ENCODE results near the gene PRKCA. TPM values are rescaled to one million over a fixed set of nuclear protein-coding genes. Genes with fewer than 3 reads are reported as not detected.

The PRKCA gene
- total RNA-seq, 1 donor from 2014 or later = 6.7 TPM

GRCh38 chr17:66466840-66467367, 164.5 kb downstream of the PRKCA start:
- peak; percentile 98 for DNase-seq (ENCODE audit: low read depth)
- H3K4me3 ChIP-seq (ENCODE audit: low read depth, low read length) = peak overlapping the region; percentile 19
- TF ChIP-seq CTCF (conservative IDR thresholded peaks at IDR 0.05; ENCODE audit: low read depth, low read length) = no peak

GRCh38 chr17:66467766-66468165, 165.4 kb downstream of the PRKCA start:
- no peak for TF ChIP-seq CTCF (conservative IDR thresholded peaks at IDR 0.05; ENCODE audit: low read depth, low read length)
- no peak overlapping the region for H3K4me3 ChIP-seq (ENCODE audit: low read depth, low read length)
- DNase-seq (ENCODE audit: low read depth) = no peak

- no peak overlapping the region for H3K4me3 ChIP-seq (ENCODE audit: low read depth, low read length)
- TF ChIP-seq CTCF (conservative IDR thresholded peaks at IDR 0.05; ENCODE audit: low read depth, low read length) = no peak
- no peak for DNase-seq (ENCODE audit: low read depth)
These were observed 166.1 kb downstream of the PRKCA start for GRCh38 chr17:66468241-66469087.

- DNase-seq (ENCODE audit: low read depth) = no peak
- no peak overlapping the region for H3K4me3 ChIP-seq (ENCODE audit: low read depth, low read length)
- TF ChIP-seq CTCF (conservative IDR thresholded peaks at IDR 0.05; ENCODE audit: low read depth, low read length) = no peak
These were observed 166.7 kb downstream of the PRKCA start for GRCh38 chr17:66469088-66469442.

GRCh38 chr17:66469461-66469860, 167.0 kb downstream of the PRKCA start:
- no peak for TF ChIP-seq CTCF (conservative IDR thresholded peaks at IDR 0.05; ENCODE audit: low read depth, low read length)
- no peak for DNase-seq (ENCODE audit: low read depth)
- no peak overlapping the region for H3K4me3 ChIP-seq (ENCODE audit: low read depth, low read length)

GRCh38 chr17:66469890-66470289, 167.5 kb downstream of the PRKCA start:
- no peak for DNase-seq (ENCODE audit: low read depth)
- no peak overlapping the region for H3K4me3 ChIP-seq (ENCODE audit: low read depth, low read length)
- TF ChIP-seq CTCF (conservative IDR thresholded peaks at IDR 0.05; ENCODE audit: low read depth, low read length) = no peak

- TF ChIP-seq CTCF (conservative IDR thresholded peaks at IDR 0.05; ENCODE audit: low read depth, low read length) = no peak
- DNase-seq (ENCODE audit: low read depth) = no peak
- no peak overlapping the region for H3K4me3 ChIP-seq (ENCODE audit: low read depth, low read length)
These were observed 169.7 kb downstream of the PRKCA start for GRCh38 chr17:66472123-66472522.
